ENCODE data around the gene SMIM23.

SMIM23 gene

DNA sequence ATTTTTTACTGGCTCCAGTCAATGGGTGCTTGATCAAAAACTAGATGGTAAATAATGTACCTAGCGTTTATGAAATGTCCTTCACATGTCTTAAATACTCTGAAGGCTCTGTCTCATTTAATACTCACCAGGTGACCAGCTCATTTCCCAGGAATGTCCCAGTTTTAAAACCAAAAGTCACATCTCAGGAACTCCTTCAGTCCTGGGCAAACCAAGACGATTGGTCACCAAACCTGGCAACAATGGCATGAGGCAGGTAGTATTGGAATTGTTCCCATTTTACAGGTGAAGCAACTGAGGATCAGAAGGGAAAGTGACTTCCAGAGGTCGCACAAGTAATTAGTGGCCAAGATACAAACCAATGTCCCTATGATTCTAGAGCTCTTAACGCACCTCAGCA, 27.7 kb downstream of the SMIM23 start:
- TF ChIP-seq, protein P1, sequence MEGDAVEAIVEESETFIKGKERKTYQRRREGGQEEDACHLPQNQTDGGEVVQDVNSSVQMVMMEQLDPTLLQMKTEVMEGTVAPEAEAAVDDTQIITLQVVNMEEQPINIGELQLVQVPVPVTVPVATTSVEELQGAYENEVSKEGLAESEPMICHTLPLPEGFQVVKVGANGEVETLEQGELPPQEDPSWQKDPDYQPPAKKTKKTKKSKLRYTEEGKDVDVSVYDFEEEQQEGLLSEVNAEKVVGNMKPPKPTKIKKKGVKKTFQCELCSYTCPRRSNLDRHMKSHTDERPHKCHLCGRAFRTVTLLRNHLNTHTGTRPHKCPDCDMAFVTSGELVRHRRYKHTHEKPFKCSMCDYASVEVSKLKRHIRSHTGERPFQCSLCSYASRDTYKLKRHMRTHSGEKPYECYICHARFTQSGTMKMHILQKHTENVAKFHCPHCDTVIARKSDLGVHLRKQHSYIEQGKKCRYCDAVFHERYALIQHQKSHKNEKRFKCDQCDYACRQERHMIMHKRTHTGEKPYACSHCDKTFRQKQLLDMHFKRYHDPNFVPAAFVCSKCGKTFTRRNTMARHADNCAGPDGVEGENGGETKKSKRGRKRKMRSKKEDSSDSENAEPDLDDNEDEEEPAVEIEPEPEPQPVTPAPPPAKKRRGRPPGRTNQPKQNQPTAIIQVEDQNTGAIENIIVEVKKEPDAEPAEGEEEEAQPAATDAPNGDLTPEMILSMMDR (IDR thresholded peaks at IDR 0.05; ENCODE audit: borderline replicate concordance, insufficient read depth, low read depth, low read length) = no peak
- H3K4me3 ChIP-seq (ENCODE audit: low read depth, low read length) = no peak overlapping the region

DNA sequence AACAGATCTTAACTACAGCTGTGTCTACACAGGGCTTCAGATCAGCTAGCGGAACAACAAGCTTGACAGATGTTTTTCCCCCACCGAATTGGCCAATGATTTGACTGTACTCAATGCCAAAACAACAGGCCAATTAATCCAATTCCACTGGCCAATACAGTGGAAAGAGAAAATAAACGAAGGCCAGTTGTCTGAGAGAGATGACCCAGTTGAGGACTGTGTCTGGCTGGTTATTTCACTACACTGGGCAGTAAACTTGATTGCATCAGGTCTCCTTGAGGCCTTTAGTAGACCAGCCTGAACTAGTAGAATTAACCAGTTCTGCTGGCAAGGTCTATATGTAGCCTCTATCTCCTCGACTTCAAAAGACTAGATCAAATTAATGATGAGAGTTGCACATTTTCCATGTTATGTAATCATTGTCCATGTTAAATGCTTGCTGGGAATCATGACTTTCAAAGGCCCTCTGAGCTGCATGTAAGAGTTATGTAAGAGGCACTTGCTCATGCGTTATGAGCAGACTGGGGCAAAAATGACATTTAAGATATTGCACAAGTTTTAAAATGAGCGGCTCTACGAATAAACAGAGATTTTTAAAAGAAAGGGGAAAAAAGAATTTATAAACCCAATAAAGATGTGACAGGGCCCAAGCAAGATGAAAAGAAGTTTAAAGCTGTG, 28.3 kb downstream of the SMIM23 start:
- TF ChIP-seq, protein P1 (IDR thresholded peaks at IDR 0.05; ENCODE audit: borderline replicate concordance, insufficient read depth, low read depth, low read length) = no peak
- H3K4me3 ChIP-seq (ENCODE audit: low read depth, low read length) = no peak overlapping the region

- TF ChIP-seq, protein P1 (IDR thresholded peaks at IDR 0.05; ENCODE audit: borderline replicate concordance, insufficient read depth, low read depth, low read length) = no peak
- H3K4me3 ChIP-seq (ENCODE audit: low read depth, low read length) = no peak overlapping the region
Observed at GRCh38 chr5:171816666-171817065, 31.0 kb downstream of the SMIM23 start.

- H3K4me3 ChIP-seq (ENCODE audit: low read depth, low read length) = no peak overlapping the region
- TF ChIP-seq, protein P1 (IDR thresholded peaks at IDR 0.05; ENCODE audit: borderline replicate concordance, insufficient read depth, low read depth, low read length) = no peak
Observed at GRCh38 chr5:171820561-171820960, 34.9 kb downstream of the SMIM23 start.

- TF ChIP-seq, protein P1 (IDR thresholded peaks at IDR 0.05; ENCODE audit: borderline replicate concordance, insufficient read depth, low read depth, low read length) = no peak
- H3K4me3 ChIP-seq (ENCODE audit: low read depth, low read length) = no peak overlapping the region
Observed at GRCh38 chr5:171821286-171821685, 35.7 kb downstream of the SMIM23 start.

- TF ChIP-seq, protein P1 (IDR thresholded peaks at IDR 0.05; ENCODE audit: borderline replicate concordance, insufficient read depth, low read depth, low read length) = no peak
- H3K4me3 ChIP-seq (ENCODE audit: low read depth, low read length) = no peak overlapping the region
Observed at GRCh38 chr5:171823269-171823668, 37.7 kb downstream of the SMIM23 start.

GRCh38 chr5:171825051-171825450, 39.4 kb downstream of the SMIM23 start:
- TF ChIP-seq, protein P1 (IDR thresholded peaks at IDR 0.05; ENCODE audit: borderline replicate concordance, insufficient read depth, low read depth, low read length) = no peak

More at GRCh38 chr5:171825051-171825450, 39.4 kb downstream of the SMIM23 start:
- no peak overlapping the region for H3K4me3 ChIP-seq (ENCODE audit: low read depth, low read length)

Data from GM12875 (cell line).